OCI-LY7 (cell line): ENCODE measurements around the gene AKAP8L. TPM values are rescaled to one million over a fixed set of nuclear protein-coding genes. Genes with fewer than 3 reads are reported as not detected.
A peak's percentile ranks its signal among the peaks of the same experiment; 100 is the strongest.

Experiments used
- BruUV-seq: library from RNA; stranded (reverse); fragments of 400-500 nt; replicated peaks from 2 replicates; lab custom pipeline; 2021; lab: Mats Ljungman, UMichigan
- CTCF ChIA-PET: fragments of 300-600 bp; sonication (Branson Sonifier 250); formaldehyde crosslinking; loops from one replicate; lab custom pipeline; 2022; ENCODE audit warnings: antibody characterized with exemption; ENCODE audit not compliant: unreplicated experiment; lab: Charles Lee
- POLR2A ChIA-PET: fragments of 300-600 bp; sonication (Branson Sonifier 250); formaldehyde crosslinking; loops from one replicate; lab custom pipeline; 2022; ENCODE audit warnings: antibody characterized with exemption; lab: Charles Lee
- DNase-seq: peaks from one replicate; pipeline ENCODE4 v3.0.0-alpha.2; 2015; ENCODE audit warnings: low spot score
- H2AFZ ChIP-seq: fragments of 200-600 bp; sonication (generic), shearing (Covaris generic); 2 replicates; pipeline ENCODE4 v1.6.1; 2014; ENCODE audit warnings: mild to moderate bottlenecking, antibody characterized with exemption, low read length, moderate library complexity
- H3K27ac ChIP-seq: fragments of 200-600 bp; sonication (generic); 2 replicates; pipeline ENCODE4 v1.5.1; 2014; ENCODE audit warnings: mixed run types, low read depth, mild to moderate bottlenecking, moderate library complexity, low read length, inconsistent platforms; ENCODE audit not compliant: poor library complexity, severe bottlenecking
- H3K36me3 ChIP-seq: fragments of 200-600 bp; sonication (generic); 2 replicates; pipeline ENCODE4 v1.6.1; 2014; ENCODE audit warnings: mild to moderate bottlenecking, antibody characterized with exemption, low read length, moderate library complexity, mixed read lengths; ENCODE audit not compliant: insufficient read depth
- H3K4me1 ChIP-seq: fragments of 200-600 bp; sonication (generic); 2 replicates; pipeline ENCODE4 v1.5.1; 2014; ENCODE audit warnings: mild to moderate bottlenecking, low read length; ENCODE audit not compliant: insufficient read depth, poor library complexity, severe bottlenecking
- H3K4me2 ChIP-seq: fragments of 200-600 bp; sonication (generic); 2 replicates; pipeline ENCODE4 v1.6.1; 2014; ENCODE audit warnings: mild to moderate bottlenecking, low read length
- H3K4me3 ChIP-seq: fragments of 200-600 bp; sonication (generic); 2 replicates; pipeline ENCODE4 v1.5.1; 2014; ENCODE audit warnings: mild to moderate bottlenecking, low read depth, low read length; ENCODE audit not compliant: poor library complexity, severe bottlenecking
- H3K79me2 ChIP-seq: fragments of 200-600 bp; sonication (generic); 2 replicates; pipeline ENCODE4 v1.6.1; 2016; ENCODE audit warnings: low read depth, mild to moderate bottlenecking, low read length, moderate library complexity, mixed read lengths; ENCODE audit not compliant: insufficient read depth
- H3K9me2 ChIP-seq: fragments of 200-600 bp; sonication (generic); 2 replicates; pipeline ENCODE4 v1.6.1; 2016; ENCODE audit warnings: mild to moderate bottlenecking, low read length, mixed read lengths; ENCODE audit not compliant: insufficient read depth
- H3K9me3 ChIP-seq: fragments of 200-600 bp; sonication (generic); 2 replicates; pipeline ENCODE4 v1.6.1; 2014; ENCODE audit warnings: mild to moderate bottlenecking, mixed run types, low read length, mixed read lengths
- H4K20me1 ChIP-seq: fragments of 200-600 bp; sonication (generic); 2 replicates; pipeline ENCODE4 v1.6.1; 2014; ENCODE audit warnings: mild to moderate bottlenecking, antibody characterized with exemption, low read length, moderate library complexity, mixed read lengths; ENCODE audit not compliant: insufficient read depth
- EZH2phosphoT487 ChIP-seq: fragments of 200-600 bp; sonication (generic); IDR thresholded peaks from 2 replicates; pipeline ENCODE4 v1.6.1; 2018; ENCODE audit warnings: low read depth, borderline replicate concordance, mild to moderate bottlenecking, mixed run types, antibody characterized with exemption, low read length, moderate library complexity, mixed read lengths
- intact Hi-C: fragments of 100-400 bp; cut with micrococcal nuclease; formaldehyde crosslinking; loops from one replicate; pipeline ENCODE4 v1.10.0; 2022; ENCODE audit not compliant: unreplicated experiment
- total RNA-seq, 2 experiments: library from RNA; depleted of rRNA in 1 of 2; stranded (reverse); fragments of >200 nt in 1 of 2; shearing (Covaris generic) in 1 of 2; gene quantifications; 2 replicates each; pipeline ENCODE4 v1.2.3, GENCODE V29; 2014 to 2022
- TF ChIP-seq, protein P1 (sequence below): fragments of 200-600 bp; sonication (generic); conservative IDR thresholded peaks from 2 replicates; pipeline ENCODE4 v1.5.1; 2014; ENCODE audit warnings: mild to moderate bottlenecking, antibody characterized with exemption, low read length, moderate library complexity, mixed read lengths

The AKAP8L gene
- total RNA-seq, 2 experiments from 2014 or later = 119 to 124 TPM

DNA sequence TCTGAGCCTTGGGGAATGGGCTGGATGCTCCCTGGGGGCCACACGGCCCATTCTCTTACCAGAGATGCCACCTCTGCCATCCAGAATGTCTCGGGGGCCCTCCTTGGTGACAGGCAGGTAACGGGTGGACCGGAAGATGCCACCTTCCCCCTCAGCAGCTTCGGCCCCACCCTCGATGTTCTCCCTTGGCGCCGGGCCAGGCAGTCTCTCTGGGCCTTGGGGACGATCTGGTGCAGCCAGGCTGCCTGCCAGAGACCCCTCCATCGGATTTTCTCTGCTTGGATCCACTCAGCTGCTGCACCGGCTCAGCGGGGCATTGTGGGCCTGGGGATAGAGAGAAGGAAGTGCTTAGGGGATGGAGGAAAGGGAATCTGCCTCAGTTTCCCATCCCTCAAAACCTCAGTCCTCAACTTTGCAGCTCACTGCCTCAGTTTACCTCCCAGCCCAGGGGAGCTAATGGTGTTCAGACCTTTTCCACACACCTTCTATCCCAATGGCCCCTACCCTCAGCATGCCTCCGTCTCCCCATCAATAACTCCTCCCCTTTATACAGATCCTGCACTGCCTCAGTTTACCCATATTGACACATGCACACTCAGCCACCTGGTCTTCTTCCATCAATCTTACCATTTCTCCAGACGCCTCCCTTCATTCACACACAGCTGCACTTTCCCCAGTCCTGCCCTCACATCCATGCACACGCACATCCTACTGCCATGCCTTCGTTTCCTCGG is 29.4 kb upstream of the AKAP8L start:
- Histone ChIP-seq H3K4me2 (peak overlapping the region; percentile 92; the same call in 1 of the 2 replicates), H3K4me1 (peaks cover 9% of the 10 kb centered on the region), H3K27ac (no peak overlapping the region), H3K9me3 (no peaks in the 10 kb centered on the region), H3K36me3 (peaks cover 12% of the 10 kb centered on the region), H3K4me3 (no peak overlapping the region), H3K9me2 (no peaks in the 10 kb centered on the region), H3K79me2 (no peaks in the 10 kb centered on the region), H2AFZ (no peak overlapping the region), H4K20me1 (no peaks in the 10 kb centered on the region)
- intact Hi-C loops = no loop called here
- POLR2A ChIA-PET = no interaction called here
- BruUV-seq = no TSS peak
- CTCF ChIA-PET = no interaction called here
- TF ChIP-seq, protein P1, sequence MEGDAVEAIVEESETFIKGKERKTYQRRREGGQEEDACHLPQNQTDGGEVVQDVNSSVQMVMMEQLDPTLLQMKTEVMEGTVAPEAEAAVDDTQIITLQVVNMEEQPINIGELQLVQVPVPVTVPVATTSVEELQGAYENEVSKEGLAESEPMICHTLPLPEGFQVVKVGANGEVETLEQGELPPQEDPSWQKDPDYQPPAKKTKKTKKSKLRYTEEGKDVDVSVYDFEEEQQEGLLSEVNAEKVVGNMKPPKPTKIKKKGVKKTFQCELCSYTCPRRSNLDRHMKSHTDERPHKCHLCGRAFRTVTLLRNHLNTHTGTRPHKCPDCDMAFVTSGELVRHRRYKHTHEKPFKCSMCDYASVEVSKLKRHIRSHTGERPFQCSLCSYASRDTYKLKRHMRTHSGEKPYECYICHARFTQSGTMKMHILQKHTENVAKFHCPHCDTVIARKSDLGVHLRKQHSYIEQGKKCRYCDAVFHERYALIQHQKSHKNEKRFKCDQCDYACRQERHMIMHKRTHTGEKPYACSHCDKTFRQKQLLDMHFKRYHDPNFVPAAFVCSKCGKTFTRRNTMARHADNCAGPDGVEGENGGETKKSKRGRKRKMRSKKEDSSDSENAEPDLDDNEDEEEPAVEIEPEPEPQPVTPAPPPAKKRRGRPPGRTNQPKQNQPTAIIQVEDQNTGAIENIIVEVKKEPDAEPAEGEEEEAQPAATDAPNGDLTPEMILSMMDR = no peak
- no peak for TF ChIP-seq EZH2phosphoT487
- no peak for DNase-seq

DNA sequence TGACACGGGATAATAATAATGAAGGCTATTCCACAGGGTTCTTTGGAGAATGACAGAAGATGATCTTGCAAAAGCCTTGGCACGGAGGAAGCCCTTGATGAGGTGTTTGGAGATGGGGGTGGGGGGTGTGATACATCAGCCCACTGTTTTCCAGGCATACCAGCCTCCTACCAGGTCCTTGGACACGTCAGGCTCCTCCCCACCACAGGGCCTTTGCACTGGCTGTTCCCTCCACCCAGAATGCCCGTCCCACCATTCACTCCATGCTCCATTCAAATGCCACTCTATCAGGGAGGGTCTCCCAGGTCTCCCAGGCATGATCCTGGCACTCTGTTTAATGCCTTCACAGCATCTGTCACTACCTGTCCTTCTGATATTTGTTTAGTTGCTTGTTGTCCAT is 28.3 kb upstream of the AKAP8L start:
- ChIA-PET POLR2A (no interaction called here), CTCF (no interaction called here)
- Histone ChIP-seq H3K79me2 (no peaks in the 10 kb centered on the region), H3K9me2 (no peaks in the 10 kb centered on the region), H3K9me3 (no peaks in the 10 kb centered on the region), H4K20me1 (no peaks in the 10 kb centered on the region), H3K27ac (no peak overlapping the region), H3K4me3 (no peak overlapping the region), H3K4me1 (peaks cover 9% of the 10 kb centered on the region), H2AFZ (no peak overlapping the region), H3K4me2 (no peak overlapping the region), H3K36me3 (peaks cover 3% of the 10 kb centered on the region; the same call in 1 of the 2 replicates)
- DNase-seq = no peak
- intact Hi-C loops = no loop called here
- BruUV-seq = no TSS peak
- TF ChIP-seq, protein P1 = no peak
- no peak for TF ChIP-seq EZH2phosphoT487

DNA sequence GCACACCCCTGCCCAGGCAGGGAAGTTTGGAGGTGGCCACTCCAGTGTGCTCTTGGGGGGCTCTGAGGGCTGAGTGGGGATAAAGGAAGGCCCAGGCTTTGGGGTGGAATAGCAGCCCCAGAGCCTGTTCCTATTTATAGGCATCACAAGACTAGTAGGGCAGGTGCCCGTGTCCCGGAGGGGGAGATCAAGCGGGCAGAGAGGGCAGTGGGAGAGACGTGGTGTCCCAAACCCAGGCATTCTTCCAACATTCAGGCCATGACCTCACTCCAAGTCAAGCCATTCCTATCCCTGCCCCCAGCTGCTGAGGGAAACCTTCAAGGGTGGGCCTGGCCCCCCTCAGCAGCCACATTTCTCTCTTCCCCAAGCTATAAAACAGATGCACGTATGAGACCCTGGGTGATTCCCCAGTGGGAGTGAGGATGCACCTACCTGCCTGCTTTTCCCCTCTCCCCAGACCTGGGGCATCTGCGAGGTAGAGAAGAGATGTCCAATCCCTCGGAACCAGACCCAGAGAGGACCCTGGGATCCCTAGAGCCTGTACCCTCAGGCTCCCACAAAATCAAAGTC is 27.1 kb upstream of the AKAP8L start:
- TF ChIP-seq, protein P1 = no peak
- no peak for TF ChIP-seq EZH2phosphoT487
- Histone ChIP-seq H3K27ac (no peak overlapping the region), H4K20me1 (no peaks in the 10 kb centered on the region), H2AFZ (no peak overlapping the region), H3K4me1 (peaks cover 9% of the 10 kb centered on the region), H3K9me2 (no peaks in the 10 kb centered on the region), H3K79me2 (no peaks in the 10 kb centered on the region), H3K9me3 (no peaks in the 10 kb centered on the region), H3K4me2 (no peak overlapping the region), H3K36me3 (no peaks in the 10 kb centered on the region), H3K4me3 (no peak overlapping the region)
- POLR2A ChIA-PET = no interaction called here
- DNase-seq = no peak
- intact Hi-C loops = no loop called here
- CTCF ChIA-PET = no interaction called here
- BruUV-seq = no TSS peak
